Immature natural killer cell (primary cell): Measurements from ENCODE around the gene PTGER3. TPM values are rescaled to one million over a fixed set of nuclear protein-coding genes. Genes with fewer than 3 reads are reported as not detected.
A peak's percentile ranks its signal among the peaks of the same experiment; 100 is the strongest.
"Not testable (repeated sequence)": the region's sequence is repeated elsewhere in the genome, so short reads cannot be mapped to it uniquely, and the experiment has no call there.

Experiments used
- DNase-seq, 3 donors: peaks; one replicate each; pipeline ENCODE4 v3.0.0; 2022; ENCODE audit warnings: mixed read lengths in 1 of 3
- H3K27ac Mint-ChIP-seq, 6 donors: one replicate each; pipeline ENCODE4 v1.8.0; 2020; ENCODE audit warnings: mixed read lengths in 6 of 6, mild to moderate bottlenecking in 5 of 6, inconsistent platforms in 4 of 6, moderate library complexity in 3 of 6
- H3K27me3 Mint-ChIP-seq, 3 donors: one replicate each; pipeline ENCODE4 v1.8.0; 2020 to 2021; ENCODE audit warnings: low read depth in 3 of 3, mild to moderate bottlenecking in 3 of 3, mixed read lengths in 3 of 3, moderate library complexity in 3 of 3, inconsistent platforms in 1 of 3
- H3K36me3 Mint-ChIP-seq, 3 donors: one replicate each; pipeline ENCODE4 v1.8.0; 2020; ENCODE audit warnings: mixed read lengths in 3 of 3, inconsistent platforms in 2 of 3, mild to moderate bottlenecking in 2 of 3
- H3K4me1 Mint-ChIP-seq, 2 donors: one replicate each; pipeline ENCODE4 v1.8.0; 2020; ENCODE audit warnings: inconsistent platforms in 2 of 2, mild to moderate bottlenecking in 2 of 2, mixed read lengths in 2 of 2, moderate library complexity in 1 of 2
- H3K4me3 Mint-ChIP-seq, 5 donors: one replicate each; pipeline ENCODE4 v1.8.0; 2020; ENCODE audit warnings: mild to moderate bottlenecking in 5 of 5, mixed read lengths in 5 of 5, inconsistent platforms in 3 of 5, moderate library complexity in 3 of 5
- H3K9me3 Mint-ChIP-seq, 6 donors: one replicate each; pipeline ENCODE4 v1.8.0; 2020; ENCODE audit warnings: mild to moderate bottlenecking in 6 of 6, mixed read lengths in 6 of 6, inconsistent platforms in 4 of 6, moderate library complexity in 3 of 6
- polyA plus RNA-seq, 3 donors: library from polyadenylated mRNA; unstranded; fragments of 300-500 nt; fragmentation: Illumina TruSeq; gene quantifications; one replicate each; pipeline ENCODE4 v1.2.3, GENCODE V29; 2021

PTGER3 gene
- polyA plus RNA-seq, 3 donors from 2014 or later = not detected

- H3K4me1 Mint-ChIP-seq = no peaks in the 10 kb centered on the region
- H3K9me3 Mint-ChIP-seq = peaks cover 0 to 2% (median 0%) of the 10 kb centered on the region in 6 donors
- no peak for DNase-seq
- no peak overlapping the region for H3K4me3 Mint-ChIP-seq
- peaks cover 0 to 8% (median 2%) of the 10 kb centered on the region in 3 donors for H3K27me3 Mint-ChIP-seq
- no peaks in the 10 kb centered on the region for H3K36me3 Mint-ChIP-seq
- H3K27ac Mint-ChIP-seq = no peak overlapping the region
These were observed 31.9 kb downstream of the PTGER3 start for GRCh38 chr1:71015745-71016144.

DNA sequence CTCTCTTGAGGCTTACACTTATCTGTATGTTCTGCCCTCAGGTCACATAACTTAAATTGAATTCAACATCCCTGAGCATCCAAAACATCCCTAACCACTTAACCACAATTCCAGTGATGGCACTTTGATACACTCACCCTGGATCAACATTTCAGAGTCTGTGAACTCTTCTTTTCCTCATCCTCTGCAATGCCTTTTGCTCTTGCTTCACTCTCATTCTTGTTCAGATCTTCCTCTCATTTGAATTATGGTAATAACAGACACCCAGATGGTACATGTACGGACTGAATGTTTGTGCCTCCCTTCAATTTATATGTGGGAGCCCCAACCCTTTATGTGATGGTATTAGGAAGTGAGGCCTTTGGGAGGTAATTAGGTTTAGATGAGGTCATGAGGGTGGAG lies 33.4 kb downstream of the PTGER3 start:
- Mint-ChIP-seq H3K4me1 (no peaks in the 10 kb centered on the region), H3K27ac (no peak overlapping the region), H3K9me3 (peaks cover 0 to 2% (median 0%) of the 10 kb centered on the region in 6 donors), H3K4me3 (no peak overlapping the region), H3K36me3 (no peaks in the 10 kb centered on the region), H3K27me3 (peaks cover 0 to 4% (median 2%) of the 10 kb centered on the region in 3 donors)
- DNase-seq = no peak

DNA sequence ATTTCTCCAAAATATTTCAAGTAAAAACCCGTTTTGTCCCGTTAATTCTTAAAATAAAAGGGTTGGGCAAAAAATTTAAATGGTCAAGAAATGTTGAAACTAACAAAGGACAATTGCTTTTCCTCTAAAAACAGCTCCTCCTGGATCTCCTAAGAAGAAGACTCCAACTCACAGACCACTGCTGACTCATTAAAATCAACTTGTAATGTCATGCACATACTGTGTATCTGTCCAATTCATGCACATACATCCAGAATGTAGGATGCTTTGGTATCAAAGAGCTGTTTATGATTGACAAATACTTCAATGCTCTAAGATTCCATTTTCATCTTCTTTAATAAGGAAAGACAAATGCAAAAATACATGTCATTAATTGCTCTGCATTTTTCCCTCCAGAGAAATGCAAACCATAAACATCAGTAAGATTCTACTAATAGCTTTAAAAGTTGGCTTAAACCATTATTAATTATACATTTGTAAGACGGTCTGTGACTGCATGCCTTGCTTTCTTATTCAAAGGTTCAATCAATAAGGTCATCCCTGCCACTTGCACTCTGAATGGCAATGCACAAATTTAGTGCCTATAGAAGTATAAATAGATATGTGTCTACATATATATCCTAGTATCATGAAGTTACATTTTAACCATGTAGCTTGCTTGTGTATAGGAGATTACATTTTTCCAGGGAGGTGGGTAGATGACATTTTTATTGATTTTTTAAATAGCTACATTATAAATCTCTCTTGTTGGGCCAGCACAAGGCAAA lies 44.7 kb downstream of the PTGER3 start:
- DNase-seq = no peak
- Mint-ChIP-seq H3K27ac (no peak overlapping the region), H3K4me1 (no peaks in the 10 kb centered on the region), H3K27me3 (peaks cover 2 to 11% (median 3%) of the 10 kb centered on the region in 3 donors), H3K4me3 (no peak overlapping the region), H3K36me3 (no peaks in the 10 kb centered on the region), H3K9me3 (peaks cover 0 to 5% (median 0%) of the 10 kb centered on the region in 6 donors)

DNA sequence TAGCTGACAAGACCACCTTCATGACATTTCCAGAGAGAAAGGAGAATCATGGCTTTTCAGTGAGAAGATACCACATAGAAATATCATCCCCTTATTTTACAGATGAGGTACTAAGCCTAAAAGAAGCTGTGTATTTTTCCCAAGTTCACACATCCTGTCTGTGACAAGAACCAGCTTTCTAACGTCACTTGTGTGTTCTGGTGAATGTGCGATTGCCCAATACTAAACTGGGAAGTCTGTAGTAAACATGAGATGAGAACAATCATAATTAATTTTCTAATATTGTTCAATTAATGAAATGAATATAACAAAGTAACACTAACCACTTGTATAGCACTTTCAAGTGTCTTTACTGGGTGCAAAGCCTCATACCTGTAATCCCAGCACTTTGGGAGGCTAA lies 46.0 kb downstream of the PTGER3 start:
- Mint-ChIP-seq H3K4me3 (no peak overlapping the region), H3K27ac (no peak overlapping the region), H3K9me3 (peaks cover 0 to 3% (median 0%) of the 10 kb centered on the region in 6 donors), H3K27me3 (peaks cover 2 to 5% (median 3%) of the 10 kb centered on the region in 3 donors), H3K4me1 (no peaks in the 10 kb centered on the region), H3K36me3 (no peaks in the 10 kb centered on the region)
- no peak for DNase-seq

GRCh38 chr1:70997793-70998192 lies 49.8 kb downstream of the PTGER3 start:
- H3K27me3 Mint-ChIP-seq = peaks cover 3 to 9% (median 8%) of the 10 kb centered on the region in 3 donors
- H3K36me3 Mint-ChIP-seq = no peaks in the 10 kb centered on the region
- H3K9me3 Mint-ChIP-seq = peaks cover 0 to 3% (median 0%) of the 10 kb centered on the region in 6 donors
- H3K4me1 Mint-ChIP-seq = peaks cover 13 to 16% of the 10 kb centered on the region in 2 donors
- no peak overlapping the region for H3K27ac Mint-ChIP-seq
- H3K4me3 Mint-ChIP-seq = no peak overlapping the region
- no peak for DNase-seq

GRCh38 chr1:70994753-70995268 lies 52.8 kb downstream of the PTGER3 start:
- Mint-ChIP-seq H3K36me3 (no peaks in the 10 kb centered on the region), H3K9me3 (peaks cover 0 to 3% (median 0%) of the 10 kb centered on the region in 6 donors), H3K27ac (peak overlapping the region in 1 of 6 donors; percentile 15), H3K27me3 (peaks cover 3 to 10% (median 7%) of the 10 kb centered on the region in 3 donors), H3K4me3 (peak overlapping the region in 1 of 5 donors; percentile 36), H3K4me1 (peaks cover 13 to 19% of the 10 kb centered on the region in 2 donors)
- DNase-seq = no peak

- H3K4me1 Mint-ChIP-seq = peaks cover 13 to 19% of the 10 kb centered on the region in 2 donors
- no peaks in the 10 kb centered on the region for H3K36me3 Mint-ChIP-seq
- H3K27ac Mint-ChIP-seq = no peak overlapping the region
- H3K4me3 Mint-ChIP-seq = peak overlapping the region in 2 of 5 donors; percentile 10 to 54
- peak in 2 of 3 donors; percentile 18 to 24 for DNase-seq
- peaks cover 3 to 10% (median 8%) of the 10 kb centered on the region in 3 donors for H3K27me3 Mint-ChIP-seq
- H3K9me3 Mint-ChIP-seq = peaks cover 0 to 3% (median 0%) of the 10 kb centered on the region in 6 donors
These were observed 53.8 kb downstream of the PTGER3 start for GRCh38 chr1:70993798-70994197.

- H3K27ac Mint-ChIP-seq = no peak overlapping the region
- peaks cover 13 to 19% of the 10 kb centered on the region in 2 donors for H3K4me1 Mint-ChIP-seq
These were observed 55.1 kb downstream of the PTGER3 start for GRCh38 chr1:70992521-70992920.

GRCh38 chr1:70990469-70991253 lies 57.0 kb downstream of the PTGER3 start:
- Mint-ChIP-seq H3K27me3 (peaks cover 0 to 10% (median 4%) of the 10 kb centered on the region in 3 donors), H3K4me1 (peaks cover 13 to 19% of the 10 kb centered on the region in 2 donors), H3K9me3 (no peaks in the 10 kb centered on the region), H3K4me3 (no peak overlapping the region), H3K36me3 (no peaks in the 10 kb centered on the region), H3K27ac (no peak overlapping the region)
- no peak for DNase-seq

More at GRCh38 chr1:70992521-70992920, 55.1 kb downstream of the PTGER3 start:
- Mint-ChIP-seq H3K9me3 (no peaks in the 10 kb centered on the region), H3K4me3 (no peak overlapping the region), H3K36me3 (no peaks in the 10 kb centered on the region), H3K27me3 (peaks cover 2 to 10% (median 4%) of the 10 kb centered on the region in 3 donors)
- no peak for DNase-seq

- no peaks in the 10 kb centered on the region for H3K9me3 Mint-ChIP-seq
- H3K27me3 Mint-ChIP-seq = peaks cover 0 to 5% (median 4%) of the 10 kb centered on the region in 3 donors
- no peak overlapping the region for H3K27ac Mint-ChIP-seq
- H3K4me1 Mint-ChIP-seq = peaks cover 0 to under 1% of the 10 kb centered on the region in 2 donors
- no peak overlapping the region for H3K4me3 Mint-ChIP-seq
- H3K36me3 Mint-ChIP-seq = no peaks in the 10 kb centered on the region
- DNase-seq = no peak
These were observed 60.1 kb downstream of the PTGER3 start for GRCh38 chr1:70987497-70987896.

DNA sequence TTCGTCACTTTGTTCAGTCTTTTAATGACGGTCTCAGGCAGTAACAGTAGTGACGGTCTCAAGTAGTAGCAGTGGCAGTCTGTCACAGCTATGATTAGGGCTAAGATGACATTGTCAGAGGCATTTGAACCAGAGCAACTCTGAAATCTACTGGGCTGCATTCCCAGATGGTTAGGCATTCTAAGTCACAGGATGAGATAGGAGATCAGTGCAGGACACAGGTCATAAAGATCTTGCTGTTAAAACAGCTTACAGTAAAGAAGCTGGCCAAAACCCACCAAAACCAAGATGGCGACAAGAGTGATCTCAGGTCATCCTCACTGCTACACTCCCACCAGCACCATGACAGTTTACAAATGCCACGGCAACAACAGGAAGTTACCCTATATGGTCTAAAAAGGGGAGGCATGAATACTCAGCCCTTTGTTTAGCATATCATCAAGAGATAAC lies 61.8 kb downstream of the PTGER3 start:
- not testable (repeated sequence) for H3K4me1 Mint-ChIP-seq, DNase-seq, H3K36me3 Mint-ChIP-seq, H3K27ac Mint-ChIP-seq, H3K4me3 Mint-ChIP-seq, H3K9me3 Mint-ChIP-seq, H3K27me3 Mint-ChIP-seq

DNA sequence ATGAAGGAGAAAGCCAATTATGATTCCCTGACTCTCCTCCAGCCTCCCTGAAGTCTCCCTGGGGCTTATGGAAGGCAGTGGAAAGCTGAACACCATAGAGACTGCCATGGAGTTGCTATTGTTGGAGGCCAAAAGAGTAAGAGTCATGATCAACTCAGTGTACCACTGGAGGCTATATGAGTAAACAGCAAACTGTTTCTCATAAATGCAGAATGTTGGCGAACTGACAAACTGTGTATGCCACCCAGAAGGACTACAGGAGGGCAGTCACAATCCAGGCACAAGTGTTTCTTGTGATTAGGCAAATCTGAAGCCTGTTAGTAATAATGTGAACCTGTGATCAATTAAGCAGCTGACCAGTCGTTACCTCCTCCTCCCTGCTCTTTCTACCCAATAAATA lies 62.3 kb downstream of the PTGER3 start:
- H3K9me3 Mint-ChIP-seq = not testable (repeated sequence)

DNA sequence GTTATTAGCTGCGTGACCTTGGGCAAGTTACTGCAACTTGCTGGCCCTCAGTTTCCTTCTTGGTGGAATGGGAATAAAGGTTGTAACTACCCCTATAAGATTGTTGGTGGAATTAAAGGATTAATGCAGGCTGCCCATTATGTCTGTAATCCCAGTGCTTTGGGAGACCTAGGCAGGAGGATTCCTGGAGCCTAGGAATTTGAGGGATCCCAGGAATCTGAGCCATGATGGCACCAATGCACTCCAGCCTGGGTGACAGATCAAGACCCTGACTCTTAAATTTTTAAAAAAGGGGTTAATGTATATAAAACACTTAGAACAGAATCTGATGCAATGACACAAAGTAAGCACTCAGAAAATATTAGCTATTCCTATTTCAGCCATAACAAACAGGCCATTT lies 67.3 kb downstream of the PTGER3 start:
- Mint-ChIP-seq H3K27me3 (peaks cover 0 to 6% (median 5%) of the 10 kb centered on the region in 3 donors), H3K4me3 (no peak overlapping the region), H3K36me3 (no peaks in the 10 kb centered on the region), H3K4me1 (no peaks in the 10 kb centered on the region), H3K27ac (no peak overlapping the region), H3K9me3 (peaks cover 0 to 5% (median 0%) of the 10 kb centered on the region in 6 donors)
- DNase-seq = no peak

More for the DNA sequence above, 62.3 kb downstream of the PTGER3 start:
- not testable (repeated sequence) for H3K27ac Mint-ChIP-seq, H3K27me3 Mint-ChIP-seq, H3K4me1 Mint-ChIP-seq, DNase-seq, H3K36me3 Mint-ChIP-seq, H3K4me3 Mint-ChIP-seq

- Mint-ChIP-seq H3K4me3 (no peak overlapping the region), H3K4me1 (no peaks in the 10 kb centered on the region), H3K27me3 (peaks cover 0 to 6% (median 5%) of the 10 kb centered on the region in 3 donors), H3K9me3 (peaks cover 0 to 5% (median 0%) of the 10 kb centered on the region in 6 donors), H3K27ac (no peak overlapping the region), H3K36me3 (no peaks in the 10 kb centered on the region)
- no peak for DNase-seq
These were observed 67.7 kb downstream of the PTGER3 start for GRCh38 chr1:70979881-70980280.
